GM19324 (cell line): ENCODE data around the gene CDH15.
"Not testable (repeated sequence)": the region's sequence is repeated elsewhere in the genome, so short reads cannot be mapped to it uniquely, and the experiment has no call there.

Experiments used
- ATAC-seq: cut with Tn5 transposase; IDR thresholded peaks from one replicate; pipeline ENCODE4 v1.9.1; 2021; ENCODE audit warnings: mild to moderate bottlenecking, moderate library complexity; ENCODE audit not compliant: unreplicated experiment, low FRiP score

Gene CDH15

DNA sequence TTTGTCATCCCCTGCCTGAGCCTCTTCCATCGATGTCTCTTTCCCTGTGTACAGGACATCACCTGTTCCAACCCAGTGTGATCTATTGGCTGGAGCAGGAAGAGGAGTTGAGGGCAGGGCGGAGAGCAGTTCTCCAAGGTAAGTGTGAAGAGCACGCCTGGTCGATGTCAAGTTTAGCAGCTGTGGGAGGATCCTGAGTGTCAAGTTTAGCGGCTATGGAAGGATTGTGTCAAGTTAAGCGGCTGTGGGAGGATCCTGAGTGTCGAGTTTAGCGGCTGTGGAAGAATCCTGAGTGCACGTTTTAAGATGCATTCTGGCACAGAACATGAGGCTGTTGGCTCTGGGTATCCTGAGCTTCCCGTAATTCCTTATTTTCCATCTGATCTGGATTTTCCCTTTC lies 53.1 kb downstream of the CDH15 start:
- ATAC-seq: no peak

DNA sequence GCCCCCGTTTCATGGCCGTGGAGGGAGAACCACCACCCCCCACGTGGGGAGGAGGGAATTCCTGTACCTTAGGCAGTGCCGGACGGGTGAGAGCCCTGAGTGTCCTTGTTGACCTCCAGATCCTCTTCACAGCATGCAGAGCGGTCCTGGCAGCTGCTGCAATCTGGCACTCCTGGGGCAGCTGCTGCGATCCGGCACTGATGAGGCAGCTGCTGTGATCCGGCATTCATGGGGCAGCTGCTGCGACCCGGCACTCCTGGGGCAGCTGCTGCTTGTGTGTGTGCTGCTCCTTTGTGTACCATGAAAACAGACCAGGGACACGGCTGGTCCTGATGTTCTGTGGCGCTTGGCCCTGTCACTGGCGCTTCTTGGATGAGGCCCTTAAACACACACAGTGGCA lies 58.7 kb downstream of the CDH15 start:
- no peak for ATAC-seq

DNA sequence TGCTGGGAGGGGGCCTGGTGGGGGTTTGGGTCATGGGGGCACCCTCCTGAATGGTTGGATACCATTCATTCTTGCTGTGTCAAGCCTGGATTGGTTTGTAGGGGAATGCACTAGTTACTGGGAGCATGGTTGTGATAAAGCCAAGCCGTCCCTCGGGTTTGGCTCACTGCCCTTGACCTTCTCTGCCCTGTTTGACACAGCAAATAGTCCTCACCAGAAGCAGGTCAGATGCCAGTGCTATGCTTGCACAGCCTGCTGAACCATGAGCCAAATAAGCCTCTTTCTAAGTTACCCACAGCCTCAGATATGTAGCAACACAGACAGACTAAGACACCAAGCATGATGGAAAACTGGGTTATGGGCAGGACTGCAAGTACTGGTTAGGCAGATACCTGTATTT lies 60.6 kb downstream of the CDH15 start:
- no peak for ATAC-seq

DNA sequence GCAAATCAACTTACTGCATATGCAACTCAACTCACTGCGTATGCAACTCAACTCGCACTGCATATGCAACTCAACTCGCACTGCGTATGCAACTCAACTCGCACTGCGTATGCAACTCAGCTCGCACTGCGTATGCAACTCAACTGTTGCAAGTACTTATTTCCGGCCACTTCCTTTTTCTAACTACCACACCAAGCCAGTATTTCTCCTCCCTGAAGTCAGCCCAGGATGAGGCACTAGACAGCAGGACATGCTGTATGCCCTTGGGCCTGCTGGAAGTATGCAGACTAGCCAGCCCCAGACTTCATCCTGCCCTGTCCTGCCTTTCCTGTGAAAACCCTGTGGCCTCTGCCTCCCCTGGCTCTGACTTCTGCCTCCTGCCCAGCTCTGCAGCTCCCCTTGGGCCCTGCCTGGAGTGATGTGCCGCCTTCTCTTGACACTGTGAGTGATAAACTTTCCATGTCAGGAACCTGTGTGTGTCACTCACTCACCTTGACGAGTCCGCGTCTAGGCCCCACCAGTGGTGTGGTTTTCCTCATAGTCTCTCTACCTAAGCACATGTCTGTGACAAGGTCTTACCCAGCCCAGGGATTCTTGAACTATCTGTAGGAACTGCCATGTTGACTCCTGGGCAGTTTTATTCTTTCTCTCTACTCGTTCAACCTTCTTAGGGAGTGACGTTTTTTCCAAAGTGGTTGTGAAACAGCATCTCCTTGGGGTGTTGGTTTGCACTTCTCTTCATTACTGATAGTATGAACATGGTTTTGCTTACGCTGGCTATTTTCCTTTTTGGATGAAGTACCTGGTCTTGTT lies 62.3 kb downstream of the CDH15 start:
- no peak for ATAC-seq

DNA sequence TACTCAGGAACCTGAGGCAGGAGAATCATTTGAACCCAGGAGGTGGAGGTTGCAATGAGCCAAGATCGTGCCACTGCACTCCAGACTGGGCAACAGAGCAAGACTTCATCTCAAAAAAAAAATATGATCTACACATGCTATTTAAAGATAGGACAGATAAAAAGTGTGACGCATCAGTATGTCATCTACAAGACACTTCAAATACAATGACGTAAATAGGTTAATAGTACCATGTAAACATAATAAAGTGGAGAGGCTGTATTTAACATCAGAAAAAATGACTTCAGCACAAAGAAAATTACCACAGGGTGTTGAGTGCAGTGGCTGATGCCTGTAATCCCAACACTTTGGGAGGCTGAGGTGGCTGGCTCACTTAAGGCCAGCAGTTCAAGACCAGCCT lies 66.2 kb downstream of the CDH15 start:
- no peak for ATAC-seq

DNA sequence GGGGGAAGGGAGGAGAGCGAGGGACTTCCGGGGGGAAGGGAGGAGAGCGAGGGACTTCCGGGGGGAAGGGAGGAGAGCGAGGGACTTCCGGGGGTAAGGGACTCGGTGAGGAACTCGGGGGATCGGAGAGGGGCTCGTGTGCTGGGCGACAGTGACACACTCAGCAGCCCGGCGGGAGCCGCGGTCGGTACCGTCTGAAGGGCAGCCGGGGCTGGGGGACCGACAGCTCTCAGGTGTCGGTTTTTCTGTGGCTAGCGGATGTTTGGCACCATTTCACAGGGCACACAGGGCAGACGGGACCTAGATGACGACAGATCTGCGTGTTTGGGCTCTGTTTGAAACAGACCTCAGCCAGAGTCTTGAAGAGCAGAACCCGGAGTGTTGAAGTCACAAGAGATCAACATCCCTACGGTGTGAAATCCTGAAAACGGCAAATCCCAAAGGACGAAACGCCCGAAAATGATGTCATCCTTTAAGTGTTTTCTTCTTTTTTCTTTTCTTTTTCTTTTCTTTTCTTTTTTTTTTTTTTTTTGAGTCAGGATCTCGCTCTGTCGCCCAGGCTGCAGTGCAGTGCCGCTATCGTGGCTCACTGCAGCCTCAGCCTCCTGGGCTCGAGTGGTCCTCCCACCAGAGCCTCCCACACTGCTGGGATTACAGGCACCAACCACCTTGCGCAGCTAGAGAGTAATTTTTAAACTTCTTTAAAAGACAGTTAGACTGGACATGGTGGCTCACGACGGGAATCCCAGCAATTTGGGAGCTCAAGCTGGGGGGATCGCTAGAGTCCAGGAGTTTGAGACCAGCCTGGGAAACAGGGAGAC lies 69.8 kb downstream of the CDH15 start:
- peak; percentile 49 for ATAC-seq

DNA sequence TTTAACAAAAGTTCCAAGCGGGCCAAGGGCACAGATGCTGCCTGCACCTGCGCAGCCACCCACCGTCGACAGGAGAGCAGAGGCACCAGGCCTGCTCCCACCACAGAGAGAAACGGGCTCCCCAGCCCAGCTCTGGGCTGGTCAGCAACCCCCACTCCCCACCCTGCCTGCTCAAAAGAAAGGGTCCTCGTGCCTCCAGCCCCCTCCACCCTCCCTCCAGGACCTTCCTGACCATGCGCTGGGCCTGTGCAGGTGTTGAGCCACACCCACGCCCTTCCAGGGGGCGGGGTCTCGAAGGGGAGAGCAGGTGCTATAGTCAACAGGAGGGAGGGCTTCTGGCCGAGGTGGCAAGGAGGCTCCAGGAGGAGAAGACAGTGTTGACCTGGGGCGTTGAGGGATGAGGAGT lies 71.2 kb downstream of the CDH15 start:
- ATAC-seq: no peak

DNA sequence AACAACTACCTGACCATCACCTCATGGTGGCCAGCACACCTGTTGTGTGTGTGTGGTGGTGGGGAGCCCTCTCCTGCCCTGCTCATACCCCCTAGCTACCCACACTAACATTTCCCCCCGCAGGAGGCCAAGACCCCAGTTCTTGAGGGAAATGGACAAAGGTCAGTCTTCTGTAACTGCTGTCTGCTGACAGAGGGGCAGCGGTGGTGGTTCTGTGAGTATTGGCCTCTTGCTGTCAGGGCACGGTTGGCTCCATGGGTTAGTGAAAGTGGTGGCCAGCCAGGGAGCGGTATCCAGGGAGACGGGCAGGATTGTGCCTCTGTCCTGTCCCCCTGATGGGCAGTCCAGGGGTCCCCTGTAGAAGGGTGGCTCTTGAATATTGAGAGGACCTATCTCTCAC lies 72.1 kb downstream of the CDH15 start:
- no peak for ATAC-seq

DNA sequence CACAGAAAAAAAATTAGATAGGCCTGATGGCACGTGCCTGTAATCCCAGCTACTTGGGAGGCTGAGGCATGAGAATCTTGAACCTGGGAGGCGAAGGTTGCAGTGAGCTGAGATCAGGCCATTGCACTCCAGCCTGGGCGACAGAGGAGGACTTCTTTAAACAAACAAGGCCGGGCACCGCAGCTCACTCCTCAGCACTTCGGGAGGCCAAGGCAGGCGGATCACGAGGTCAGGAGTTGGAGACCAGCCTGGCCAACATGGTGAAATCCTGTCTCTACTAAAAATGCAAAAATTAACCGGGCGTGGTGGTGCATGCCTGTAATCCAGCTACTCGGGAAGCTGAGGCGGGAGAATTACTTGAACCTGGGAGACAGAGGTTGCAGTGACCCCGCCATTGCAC lies 72.7 kb downstream of the CDH15 start:
- not testable (repeated sequence) for ATAC-seq

DNA sequence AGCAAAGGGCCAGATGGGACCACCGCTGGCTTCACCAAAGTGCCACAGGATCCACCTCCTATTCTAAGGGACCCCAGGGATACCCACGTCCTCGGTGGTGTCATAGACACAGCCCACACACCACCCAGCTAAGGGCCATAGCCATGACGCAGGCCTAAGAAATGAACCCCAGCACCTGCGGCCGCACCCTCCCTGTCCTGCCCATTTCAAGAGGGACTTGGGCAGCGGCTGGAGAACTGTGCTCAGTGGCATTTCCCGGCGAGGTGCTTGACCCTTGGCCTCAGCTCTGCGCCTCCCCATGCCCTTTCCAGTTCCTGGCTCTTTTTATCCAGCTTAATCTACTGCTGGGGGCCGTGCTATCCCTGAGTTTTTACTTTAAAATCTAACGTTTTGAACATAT lies 73.2 kb downstream of the CDH15 start:
- no peak for ATAC-seq
